GM19467 (cell line): ENCODE results near the gene ICA1.
"Not testable (repeated sequence)": the region's sequence is repeated elsewhere in the genome, so short reads cannot be mapped to it uniquely, and the experiment has no call there.

Experiments used
- ATAC-seq: cut with Tn5 transposase; IDR thresholded peaks from one replicate; pipeline ENCODE4 v1.9.1; 2021; ENCODE audit warnings: mild to moderate bottlenecking, moderate library complexity; ENCODE audit not compliant: unreplicated experiment

Gene ICA1

GRCh38 chr7:8261711-8262695, at the start of gene ICA1:
TSS of gene ICA1 (minus strand) at chr7:8262167. CDS start at chr7:8235926, 26,241 bp downstream.
- peak; percentile 62 for ATAC-seq

- no peak for ATAC-seq
Observed at GRCh38 chr7:8310876-8311275, 48.9 kb upstream of the ICA1 start.

- ATAC-seq, result no peak
Observed at GRCh38 chr7:8305625-8306388, 43.8 kb upstream of the ICA1 start.

GRCh38 chr7:8305104-8305503, 43.1 kb upstream of the ICA1 start:
- ATAC-seq, result no peak

- ATAC-seq, result no peak
Observed at GRCh38 chr7:8303904-8304528, 42.0 kb upstream of the ICA1 start.

- ATAC-seq, result not testable (repeated sequence)
Observed at GRCh38 chr7:8297023-8297422, 35.1 kb upstream of the ICA1 start.

- ATAC-seq, result no peak
Observed at GRCh38 chr7:8296362-8296659, 34.3 kb upstream of the ICA1 start.

GRCh38 chr7:8295638-8296361, 33.8 kb upstream of the ICA1 start:
- peak; percentile 94 for ATAC-seq

- no peak for ATAC-seq
Observed at GRCh38 chr7:8291397-8292141, 29.6 kb upstream of the ICA1 start.

- no peak for ATAC-seq
Observed at GRCh38 chr7:8290645-8291308, 28.8 kb upstream of the ICA1 start.

- ATAC-seq, result no peak
Observed at GRCh38 chr7:8286118-8286517, 24.2 kb upstream of the ICA1 start.

- ATAC-seq, result no peak
Observed at GRCh38 chr7:8285155-8285554, 23.2 kb upstream of the ICA1 start.

GRCh38 chr7:8284606-8285005, 22.6 kb upstream of the ICA1 start:
- no peak for ATAC-seq

- ATAC-seq, result no peak
Observed at GRCh38 chr7:8283968-8284367, 22.0 kb upstream of the ICA1 start.

GRCh38 chr7:8282871-8283270, 20.9 kb upstream of the ICA1 start:
- ATAC-seq, result no peak

- no peak for ATAC-seq
Observed at GRCh38 chr7:8282162-8282561, 20.2 kb upstream of the ICA1 start.

- no peak for ATAC-seq
Observed at GRCh38 chr7:8278183-8278582, 16.2 kb upstream of the ICA1 start.

- no peak for ATAC-seq
Observed at GRCh38 chr7:8277394-8277982, 15.5 kb upstream of the ICA1 start.

GRCh38 chr7:8274589-8274988, 12.6 kb upstream of the ICA1 start:
- ATAC-seq, result no peak
